Smooth muscle cell (in vitro differentiated cells): Measurements from ENCODE around the gene PCDHGB7. TPM values are rescaled to one million over a fixed set of nuclear protein-coding genes. Genes with fewer than 3 reads are reported as not detected.

Source experiments
- DNase-seq: peaks from one replicate; lab custom pipeline; 2025; ENCODE audit not compliant: unreplicated experiment; lab: John Stamatoyannopoulos, UW
- H2AFZ ChIP-seq: fragments of 200-600 bp; sonication (generic); 2 replicates; pipeline ENCODE4 v1.6.0; 2016; ENCODE audit warnings: antibody characterized with exemption, low read depth, mild to moderate bottlenecking
- H3F3A ChIP-seq: fragments of 200-600 bp; sonication (generic); 2 replicates; pipeline ENCODE4 v1.6.0; 2017; ENCODE audit warnings: antibody characterized with exemption, low read depth
- H3K27ac ChIP-seq: fragments of 200-600 bp; sonication (generic); 2 replicates; pipeline ENCODE4 v1.5.1; 2016; ENCODE audit warnings: low read depth, mild to moderate bottlenecking
- H3K27me3 ChIP-seq: fragments of 200-600 bp; sonication (generic); 2 replicates; pipeline ENCODE4 v1.6.1; 2016; ENCODE audit warnings: low read depth, mild to moderate bottlenecking
- H3K36me3 ChIP-seq: fragments of 200-600 bp; sonication (generic); 2 replicates; pipeline ENCODE4 v1.5.1; 2016; ENCODE audit warnings: low read depth
- H3K4me1 ChIP-seq: fragments of 200-600 bp; sonication (generic); 2 replicates; pipeline ENCODE4 v1.5.1; 2016; ENCODE audit warnings: low read depth
- H3K4me2 ChIP-seq: fragments of 200-600 bp; sonication (generic); 2 replicates; pipeline ENCODE4 v1.6.0; 2016; ENCODE audit warnings: mild to moderate bottlenecking
- H3K4me3 ChIP-seq: fragments of 200-600 bp; sonication (generic); 2 replicates; pipeline ENCODE4 v1.5.1; 2016; ENCODE audit warnings: mild to moderate bottlenecking
- H3K79me2 ChIP-seq: fragments of 200-600 bp; sonication (generic); 2 replicates; pipeline ENCODE4 v1.6.0; 2016; ENCODE audit warnings: low read depth, mild to moderate bottlenecking
- H3K9ac ChIP-seq: fragments of 200-600 bp; sonication (generic); 2 replicates; pipeline ENCODE4 v1.6.0; 2016; ENCODE audit warnings: low read depth
- H3K9me3 ChIP-seq: fragments of 200-600 bp; sonication (generic); replicated peaks from 2 replicates; pipeline ENCODE4 v1.5.1; 2016; ENCODE audit warnings: low read depth
- H4K20me1 ChIP-seq: fragments of 200-600 bp; sonication (generic); 2 replicates; pipeline ENCODE4 v1.6.0; 2016; ENCODE audit warnings: low read depth
- WGBS: methylation state at CpG from one replicate; pipeline ENCODE4 v1.1.7; 2016; ENCODE audit warnings: low lambda C conversion rate; 5-methylcytosine and 5-hydroxymethylcytosine counted together
- polyA plus RNA-seq: library from polyadenylated mRNA; unstranded; fragments of >200 nt; fragmentation: Nextera tagmentation; extraction: Ambion mirVana; gene quantifications from 2 replicates; pipeline ENCODE4 v1.2.1, GENCODE V29; 2016
- total RNA-seq: library from RNA; depleted of rRNA; stranded (reverse); fragments of >200 nt; gene quantifications from 2 replicates; pipeline ENCODE4 v1.2.3, GENCODE V29; 2014
- TF ChIP-seq, protein P1 (sequence below): fragments of 200-600 bp; sonication (generic); IDR thresholded peaks from 2 replicates; pipeline ENCODE4 v1.5.1; 2017; ENCODE audit warnings: borderline replicate concordance, mild to moderate bottlenecking, antibody characterized with exemption; ENCODE audit not compliant: insufficient read depth, poor library complexity, severe bottlenecking

The PCDHGB7 gene
- total and polyA plus RNA-seq, 2 experiments from 2014 or later = 24.6 to 25.3 TPM

DNA sequence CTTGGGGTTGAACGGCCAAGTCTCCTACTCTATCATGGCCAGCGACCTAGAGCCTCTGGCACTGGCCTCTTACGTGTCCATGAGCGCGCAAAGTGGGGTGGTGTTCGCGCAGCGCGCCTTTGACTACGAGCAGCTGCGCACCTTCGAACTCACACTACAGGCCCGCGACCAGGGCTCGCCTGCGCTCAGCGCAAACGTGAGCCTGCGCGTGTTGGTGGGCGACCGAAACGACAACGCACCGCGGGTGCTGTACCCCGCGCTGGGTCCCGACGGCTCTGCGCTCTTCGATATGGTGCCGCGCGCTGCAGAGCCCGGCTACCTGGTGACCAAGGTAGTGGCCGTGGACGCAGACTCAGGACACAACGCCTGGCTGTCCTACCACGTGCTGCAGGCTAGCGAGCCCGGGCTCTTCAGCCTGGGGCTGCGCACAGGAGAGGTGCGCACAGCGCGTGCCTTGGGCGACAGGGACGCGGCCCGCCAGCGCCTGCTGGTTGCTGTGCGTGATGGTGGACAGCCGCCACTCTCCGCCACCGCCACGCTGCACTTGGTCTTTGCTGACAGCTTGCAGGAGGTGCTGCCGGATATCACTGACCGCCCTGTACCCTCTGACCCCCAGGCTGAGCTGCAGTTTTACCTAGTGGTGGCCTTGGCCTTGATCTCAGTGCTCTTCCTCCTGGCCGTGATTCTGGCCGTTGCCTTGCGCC, 17.8 kb upstream of the PCDHGB7 start:
- H3K4me1 ChIP-seq = no peaks in the 10 kb centered on the region
- no peak for DNase-seq
- peaks cover 24% of the 10 kb centered on the region for H3K9me3 ChIP-seq
- no peaks in the 10 kb centered on the region for H3F3A ChIP-seq
- H3K4me2 ChIP-seq = no peak overlapping the region
- 98% methylated on average over 54 of the region's 61 CpGs for WGBS
- H3K27me3 ChIP-seq = no peaks in the 10 kb centered on the region
- H3K36me3 ChIP-seq = peaks cover 4% of the 10 kb centered on the region
- no peak overlapping the region for H2AFZ ChIP-seq
- H4K20me1 ChIP-seq = no peaks in the 10 kb centered on the region
- peaks cover 3% of the 10 kb centered on the region for H3K79me2 ChIP-seq
- no peak overlapping the region for H3K4me3 ChIP-seq
- no peak overlapping the region for H3K27ac ChIP-seq
- no peak overlapping the region for H3K9ac ChIP-seq
- TF ChIP-seq, protein P1, sequence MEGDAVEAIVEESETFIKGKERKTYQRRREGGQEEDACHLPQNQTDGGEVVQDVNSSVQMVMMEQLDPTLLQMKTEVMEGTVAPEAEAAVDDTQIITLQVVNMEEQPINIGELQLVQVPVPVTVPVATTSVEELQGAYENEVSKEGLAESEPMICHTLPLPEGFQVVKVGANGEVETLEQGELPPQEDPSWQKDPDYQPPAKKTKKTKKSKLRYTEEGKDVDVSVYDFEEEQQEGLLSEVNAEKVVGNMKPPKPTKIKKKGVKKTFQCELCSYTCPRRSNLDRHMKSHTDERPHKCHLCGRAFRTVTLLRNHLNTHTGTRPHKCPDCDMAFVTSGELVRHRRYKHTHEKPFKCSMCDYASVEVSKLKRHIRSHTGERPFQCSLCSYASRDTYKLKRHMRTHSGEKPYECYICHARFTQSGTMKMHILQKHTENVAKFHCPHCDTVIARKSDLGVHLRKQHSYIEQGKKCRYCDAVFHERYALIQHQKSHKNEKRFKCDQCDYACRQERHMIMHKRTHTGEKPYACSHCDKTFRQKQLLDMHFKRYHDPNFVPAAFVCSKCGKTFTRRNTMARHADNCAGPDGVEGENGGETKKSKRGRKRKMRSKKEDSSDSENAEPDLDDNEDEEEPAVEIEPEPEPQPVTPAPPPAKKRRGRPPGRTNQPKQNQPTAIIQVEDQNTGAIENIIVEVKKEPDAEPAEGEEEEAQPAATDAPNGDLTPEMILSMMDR = no peak

DNA sequence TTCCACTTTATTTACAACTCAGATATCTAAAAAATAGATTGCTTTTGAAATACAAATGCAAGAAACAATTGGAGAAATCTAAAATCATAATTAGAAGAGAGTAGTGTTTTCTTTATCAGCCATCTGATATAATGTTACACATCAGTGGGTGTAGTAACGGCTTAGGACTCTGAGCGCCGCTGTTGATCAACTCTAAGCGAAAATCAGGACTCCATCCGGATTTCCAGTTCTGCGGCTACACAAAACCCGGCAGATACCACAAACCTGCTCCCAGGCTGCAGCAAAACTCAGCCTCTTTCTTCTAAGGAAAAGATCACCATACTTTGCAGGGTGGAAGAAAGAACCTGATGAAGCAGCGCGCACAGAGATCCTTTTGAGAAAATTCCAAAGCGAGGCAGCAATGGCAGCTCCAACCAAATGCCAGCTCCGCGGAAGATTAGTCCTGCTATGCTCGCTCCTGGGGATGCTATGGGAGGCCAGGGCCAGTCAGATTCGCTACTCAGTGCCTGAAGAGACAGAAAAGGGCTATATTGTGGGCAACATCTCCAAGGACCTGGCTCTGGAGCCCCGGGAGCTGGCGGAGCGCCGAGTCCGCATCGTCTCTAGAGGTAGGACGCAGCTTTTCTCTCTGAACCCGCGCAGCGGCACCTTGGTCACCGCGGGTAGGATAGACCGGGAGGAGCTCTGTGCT, 14.8 kb upstream of the PCDHGB7 start, which contains the start of gene PCDHGA9:
TSS of gene PCDHGA9 (plus strand) at position 226 of the 691 bp plus-strand sequence. CDS start at position 401, 175 bp downstream.
- Histone ChIP-seq H3K4me3 (no peak within 1 kb of the TSS), H3K9me3 (peaks cover 20% of the 10 kb centered on the region), H3K9ac (no peak within 1 kb of the TSS), H4K20me1 (no peaks in the 10 kb centered on the region), H3K4me1 (no peaks in the 10 kb centered on the region), H3K27ac (no peak within 1 kb of the TSS), H3F3A (no peaks in the 10 kb centered on the region), H3K27me3 (no peaks in the 10 kb centered on the region), H3K79me2 (no peaks in the 10 kb centered on the region), H2AFZ (no peak within 1 kb of the TSS), H3K4me2 (no peak within 1 kb of the TSS), H3K36me3 (no peaks in the 10 kb centered on the region)
- TF ChIP-seq, protein P1 = no peak
- no peak for DNase-seq
- WGBS = 96% methylated on average over 27 of the region's 27 CpGs

DNA sequence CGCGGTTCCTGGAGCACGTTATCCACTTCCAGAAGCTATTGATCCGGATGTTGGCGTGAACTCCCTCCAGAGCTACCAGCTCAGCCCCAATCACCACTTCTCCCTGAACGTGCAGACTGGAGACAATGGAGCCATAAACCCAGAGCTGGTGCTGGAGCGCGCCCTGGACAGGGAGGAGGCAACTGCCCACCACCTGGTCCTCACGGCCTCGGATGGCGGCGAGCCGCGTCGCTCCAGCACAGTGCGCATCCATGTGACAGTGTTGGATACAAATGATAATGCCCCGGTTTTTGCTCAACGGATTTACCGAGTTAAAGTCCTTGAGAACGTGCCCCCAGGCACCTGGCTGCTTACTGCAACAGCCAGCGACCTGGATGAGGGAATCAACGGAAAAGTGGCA, 14.1 kb upstream of the PCDHGB7 start:
- no peak for DNase-seq
- Histone ChIP-seq H3K27me3 (no peaks in the 10 kb centered on the region), H3K79me2 (no peaks in the 10 kb centered on the region), H3K36me3 (no peaks in the 10 kb centered on the region), H3K4me2 (no peak overlapping the region), H4K20me1 (no peaks in the 10 kb centered on the region), H3K4me1 (no peaks in the 10 kb centered on the region), H3F3A (no peaks in the 10 kb centered on the region), H3K9me3 (peaks cover 20% of the 10 kb centered on the region), H2AFZ (no peak overlapping the region), H3K9ac (no peak overlapping the region), H3K27ac (no peak overlapping the region), H3K4me3 (no peak overlapping the region)
- TF ChIP-seq, protein P1 = no peak
- 96% methylated on average over 22 of the region's 22 CpGs for WGBS
